Lower leg skin (tissue), 4 donors: ENCODE data around the gene LRP3. TPM values are rescaled to one million over a fixed set of nuclear protein-coding genes. Genes with fewer than 3 reads are reported as not detected.

ENCODE experiments used
- DNase-seq, 2 donors: peaks; one replicate each; pipeline ENCODE4 v3.0.0-alpha.2; 2019; ENCODE audit warnings: low spot score in 2 of 2
- H3K4me3 ChIP-seq: fragments of 200-600 bp; sonication (generic); 2 replicates; pipeline ENCODE4 v1.5.1; 2017; ENCODE audit warnings: mild to moderate bottlenecking, low read depth; ENCODE audit not compliant: poor library complexity, severe bottlenecking
- POLR2A ChIP-seq, 2 donors: fragments of 450-650 bp; IDR thresholded peaks; one replicate each; pipeline ENCODE4 v1.6.1; 2016 to 2017; ENCODE audit warnings: antibody characterized with exemption in 2 of 2, mild to moderate bottlenecking in 1 of 2, moderate library complexity in 1 of 2
- WGBS, 2 donors: methylation state at CpG; one replicate each; pipeline ENCODE4 v1.1.5; 2018; 5-methylcytosine and 5-hydroxymethylcytosine counted together
- intact Hi-C: fragments of 100-400 bp; cut with DNase I; formaldehyde crosslinking; loops from one replicate; pipeline ENCODE4 v1.15.0; 2023; ENCODE audit warnings: low total_unique reads
- total RNA-seq, 4 donors: library from RNA; depleted of rRNA; stranded (reverse); fragments of >200 nt; gene quantifications; one replicate each; pipeline ENCODE4 v1.1.0, GENCODE V29; 2016
- TF ChIP-seq, protein P1 (sequence below), 3 donors: fragments of 450-650 bp; IDR thresholded peaks; one replicate each; pipeline ENCODE4 v1.5.1; 2016; ENCODE audit warnings: antibody characterized with exemption in 3 of 3, mild to moderate bottlenecking in 3 of 3, moderate library complexity in 2 of 3

The LRP3 gene
- total RNA-seq, 4 donors from 2014 or later = 9.4 to 27.4 (median 18.0) TPM

DNA sequence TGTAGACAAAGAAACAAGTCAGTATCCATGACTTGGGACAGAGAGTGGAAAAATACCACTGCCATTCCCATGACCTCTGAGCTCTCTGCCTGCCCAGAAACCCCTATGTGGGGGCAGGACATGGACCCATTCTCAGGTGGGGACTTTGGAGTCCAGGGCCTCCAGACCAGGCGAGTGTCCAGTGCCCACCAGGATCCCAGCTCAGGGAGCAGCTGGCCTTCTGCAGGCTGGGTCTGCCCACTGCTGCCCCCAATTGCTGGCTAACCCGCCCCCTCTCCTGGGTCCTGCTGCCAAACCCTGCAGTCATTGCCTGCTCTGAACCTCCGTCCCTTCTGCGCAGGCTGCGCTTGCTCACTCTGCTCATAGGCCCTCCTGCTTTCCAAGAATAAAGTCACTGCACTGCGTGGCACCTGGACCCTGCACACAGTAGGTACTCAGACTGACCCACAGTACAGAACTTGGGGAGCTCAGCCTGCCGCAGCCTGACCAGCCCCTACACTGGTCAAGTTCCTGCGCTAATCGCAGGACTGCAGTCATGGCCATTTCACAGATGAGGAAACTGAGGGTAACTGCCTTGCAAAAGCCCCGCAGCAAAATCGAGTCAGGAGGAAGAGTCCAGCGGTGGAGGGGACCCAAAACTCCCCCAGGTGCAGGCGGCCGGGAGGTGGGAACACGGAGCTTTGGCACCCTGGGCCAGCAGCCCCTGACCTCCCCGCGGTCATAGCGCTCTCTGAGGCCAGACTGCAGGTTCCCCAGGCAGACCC lies 30.7 kb downstream of the LRP3 start:
- TF ChIP-seq, protein P1, sequence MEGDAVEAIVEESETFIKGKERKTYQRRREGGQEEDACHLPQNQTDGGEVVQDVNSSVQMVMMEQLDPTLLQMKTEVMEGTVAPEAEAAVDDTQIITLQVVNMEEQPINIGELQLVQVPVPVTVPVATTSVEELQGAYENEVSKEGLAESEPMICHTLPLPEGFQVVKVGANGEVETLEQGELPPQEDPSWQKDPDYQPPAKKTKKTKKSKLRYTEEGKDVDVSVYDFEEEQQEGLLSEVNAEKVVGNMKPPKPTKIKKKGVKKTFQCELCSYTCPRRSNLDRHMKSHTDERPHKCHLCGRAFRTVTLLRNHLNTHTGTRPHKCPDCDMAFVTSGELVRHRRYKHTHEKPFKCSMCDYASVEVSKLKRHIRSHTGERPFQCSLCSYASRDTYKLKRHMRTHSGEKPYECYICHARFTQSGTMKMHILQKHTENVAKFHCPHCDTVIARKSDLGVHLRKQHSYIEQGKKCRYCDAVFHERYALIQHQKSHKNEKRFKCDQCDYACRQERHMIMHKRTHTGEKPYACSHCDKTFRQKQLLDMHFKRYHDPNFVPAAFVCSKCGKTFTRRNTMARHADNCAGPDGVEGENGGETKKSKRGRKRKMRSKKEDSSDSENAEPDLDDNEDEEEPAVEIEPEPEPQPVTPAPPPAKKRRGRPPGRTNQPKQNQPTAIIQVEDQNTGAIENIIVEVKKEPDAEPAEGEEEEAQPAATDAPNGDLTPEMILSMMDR (IDR thresholded peaks at IDR 0.05) = no peak
- no peak for TF ChIP-seq POLR2A (IDR thresholded peaks at IDR 0.05)
- intact Hi-C loops = no loop called here
- 58 to 67% methylated on average over 15 to 18 of the region's 18 CpGs for WGBS, 2 donors
- H3K4me3 ChIP-seq = no peak overlapping the region
- DNase-seq = no peak

DNA sequence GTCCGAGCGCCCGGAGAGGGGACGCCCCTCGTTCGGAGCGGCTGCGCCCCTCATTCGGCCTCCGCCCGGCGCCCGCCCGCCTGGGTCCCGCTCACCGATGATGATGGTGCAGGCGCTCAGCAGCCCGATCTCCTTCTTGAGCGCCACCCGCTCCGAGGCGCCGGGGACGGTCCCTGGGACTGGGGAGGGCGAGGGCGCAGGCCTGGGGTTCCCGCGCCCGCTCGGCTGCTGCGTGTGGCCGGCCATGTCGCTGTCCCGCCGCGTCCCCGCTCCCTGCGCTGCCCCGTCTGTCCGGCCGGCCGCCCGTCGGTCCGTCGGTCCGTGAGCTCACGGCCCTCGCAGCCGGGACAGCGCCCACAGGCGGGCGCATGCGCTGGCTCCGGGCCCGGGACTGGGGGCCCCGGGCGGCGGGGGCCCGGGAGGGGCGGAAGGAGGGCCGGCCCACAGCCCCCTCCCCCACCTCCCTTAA lies 31.4 kb downstream of the LRP3 start, which contains the start of gene SLC7A10:
SLC7A10 (minus strand) TSS at position 393 of the 469 bp plus-strand sequence; CDS start at position 246, 147 bp downstream.
- no peak within 1 kb of the TSS for H3K4me3 ChIP-seq
- intact Hi-C loops = no loop called here
- TF ChIP-seq POLR2A (IDR thresholded peaks at IDR 0.05) = no peak
- TF ChIP-seq, protein P1 (IDR thresholded peaks at IDR 0.05) = no peak
- 1 to 19% methylated on average over 8 to 20 of the region's 62 CpGs for WGBS, 2 donors
- DNase-seq = no peak

DNA sequence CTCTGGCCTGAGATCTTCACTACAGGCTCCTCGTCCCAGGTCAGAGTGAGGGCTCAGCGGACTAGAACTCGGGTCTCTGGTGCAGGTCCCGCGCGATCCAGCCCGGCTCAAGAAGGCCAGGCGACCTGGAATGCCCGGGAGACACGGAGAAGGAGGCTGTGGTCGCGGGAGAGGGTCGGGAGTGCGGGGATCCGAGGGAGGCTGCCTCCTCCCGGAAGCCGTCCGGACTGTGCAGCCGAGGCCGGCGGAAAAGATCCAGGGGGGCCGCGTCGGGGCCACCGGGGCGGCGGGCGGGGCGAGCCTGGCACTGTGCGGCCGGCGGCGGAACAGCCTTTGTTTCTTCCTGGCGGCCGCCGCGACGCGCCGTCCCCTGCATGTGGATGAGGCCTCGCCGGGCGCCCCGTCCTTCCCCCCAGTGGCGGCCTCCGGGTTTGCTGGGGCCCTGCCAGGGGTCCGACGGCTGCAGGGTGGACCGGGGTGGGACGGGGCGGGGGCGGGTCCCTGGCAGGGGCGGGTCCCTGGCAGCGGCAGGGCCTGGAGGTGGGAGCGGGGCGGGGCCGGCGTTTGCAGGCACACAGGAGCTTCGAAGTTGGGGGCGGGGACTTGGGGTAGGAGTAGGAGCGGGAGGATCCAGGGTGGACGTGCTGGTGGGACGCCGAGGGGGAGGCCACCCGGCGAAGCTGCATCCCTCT lies 32.6 kb downstream of the LRP3 start:
- intact Hi-C loops = no loop called here
- TF ChIP-seq, protein P1 (IDR thresholded peaks at IDR 0.05) = no peak
- TF ChIP-seq POLR2A (IDR thresholded peaks at IDR 0.05) = no peak
- 4% methylated on average over 45 to 47 of the region's 66 CpGs for WGBS, 2 donors
- no peak overlapping the region for H3K4me3 ChIP-seq
- no peak for DNase-seq

DNA sequence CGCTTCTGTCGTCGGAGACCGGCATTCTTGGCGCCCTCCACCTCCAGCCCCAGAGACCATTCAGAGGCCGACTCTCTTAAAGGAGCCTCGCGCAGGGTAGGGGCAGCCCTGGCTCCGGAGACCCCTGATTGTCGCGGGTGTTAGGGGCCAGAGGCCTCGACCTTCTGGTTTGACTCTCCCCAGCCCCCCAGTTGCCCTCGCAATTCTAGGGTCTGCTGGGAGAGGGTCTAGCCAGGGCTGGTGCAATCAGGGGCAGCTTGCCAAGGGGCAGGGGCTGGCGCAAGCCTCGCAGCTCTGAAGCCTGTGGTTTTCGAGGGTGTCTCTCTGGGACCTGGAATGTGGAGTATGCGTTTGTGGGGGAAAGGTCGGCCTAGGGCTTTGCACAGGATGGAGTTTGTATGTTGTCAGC lies 33.1 kb downstream of the LRP3 start:
- intact Hi-C loops = no loop called here
- no peak for TF ChIP-seq POLR2A (IDR thresholded peaks at IDR 0.05)
- TF ChIP-seq, protein P1 (IDR thresholded peaks at IDR 0.05) = no peak
- WGBS, 2 donors = 26 to 29% methylated on average over 18 of the region's 18 CpGs
- no peak overlapping the region for H3K4me3 ChIP-seq
- no peak for DNase-seq

DNA sequence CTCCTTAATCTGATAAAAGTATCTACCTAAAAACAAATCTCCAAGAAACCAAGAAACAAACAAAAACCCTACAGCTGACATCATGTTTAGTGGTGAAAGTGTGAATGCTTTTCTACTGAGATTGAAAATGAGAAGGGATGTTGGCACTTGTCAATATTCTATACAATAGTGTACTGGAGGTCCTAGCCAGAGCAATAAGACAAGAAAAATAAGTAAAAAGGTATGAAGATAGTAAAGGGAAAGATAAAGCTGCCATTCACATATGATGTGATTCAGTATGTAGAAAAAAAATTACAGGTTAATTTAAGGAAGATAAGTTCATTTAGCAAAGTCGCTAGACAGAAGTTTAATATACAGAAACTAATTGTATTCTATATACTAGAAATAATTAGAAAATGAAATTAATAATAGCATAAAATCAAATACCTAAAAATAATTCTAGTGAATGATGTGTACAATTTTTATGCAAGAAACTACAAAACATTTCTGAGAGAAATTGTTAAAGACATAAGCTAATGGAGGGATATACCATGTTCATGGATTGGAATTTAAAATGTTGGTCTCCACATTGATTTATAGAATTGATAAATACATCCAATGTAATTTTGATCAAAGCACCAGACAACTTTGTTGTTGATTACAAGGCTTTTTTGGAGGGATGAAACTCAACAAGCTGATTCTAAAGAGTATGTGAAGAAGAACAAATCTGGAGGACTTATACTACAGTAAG lies 33.9 kb downstream of the LRP3 start:
- intact Hi-C loops = no loop called here
- TF ChIP-seq, protein P1 (IDR thresholded peaks at IDR 0.05) = no peak
- no peak for TF ChIP-seq POLR2A (IDR thresholded peaks at IDR 0.05)
- DNase-seq = no peak
- 93% methylated on average over 1 of the region's 1 CpG for WGBS, 2 donors
- H3K4me3 ChIP-seq = no peak overlapping the region
